ENCODE data around the gene FKBP14.
"Not testable (repeated sequence)": the region's sequence is repeated elsewhere in the genome, so short reads cannot be mapped to it uniquely, and the experiment has no call there.

FKBP14 gene

GRCh38 chr7:30026229-30027064 lies at the start of gene FKBP14:
TSS of gene FKBP14 (minus strand) at chr7:30026702. CDS start at chr7:30026508, 194 bp downstream.
- peak; percentile 98 for DNase-seq

GRCh38 chr7:30074422-30075030 lies 48.0 kb upstream of the FKBP14 start:
- no peak for DNase-seq

GRCh38 chr7:30072735-30073134 lies 46.2 kb upstream of the FKBP14 start:
- DNase-seq: no peak

- DNase-seq: peak; percentile 49
Observed at GRCh38 chr7:30070052-30070451, 43.5 kb upstream of the FKBP14 start.

- DNase-seq: no peak
Observed at GRCh38 chr7:30069096-30069867, 42.8 kb upstream of the FKBP14 start.

DNA sequence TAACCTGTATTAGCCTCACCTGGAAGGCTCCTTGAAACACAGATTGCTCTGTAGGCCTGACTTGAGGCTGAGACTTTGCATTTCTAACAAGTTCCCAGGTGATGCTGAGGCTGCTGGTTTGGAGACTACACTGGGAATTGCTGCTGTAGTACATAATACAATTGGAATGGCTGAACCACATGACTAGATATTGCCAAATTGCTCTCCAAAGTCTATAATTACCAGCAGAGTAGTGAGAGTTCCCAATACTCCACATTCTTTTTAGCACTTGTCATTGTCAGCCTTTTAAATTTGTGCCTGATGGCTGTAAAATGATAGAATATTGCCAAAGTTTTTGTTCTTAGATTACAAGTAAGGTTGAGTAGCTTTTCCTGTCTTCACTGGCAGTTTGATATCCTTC lies 41.6 kb upstream of the FKBP14 start:
- no peak for DNase-seq

DNA sequence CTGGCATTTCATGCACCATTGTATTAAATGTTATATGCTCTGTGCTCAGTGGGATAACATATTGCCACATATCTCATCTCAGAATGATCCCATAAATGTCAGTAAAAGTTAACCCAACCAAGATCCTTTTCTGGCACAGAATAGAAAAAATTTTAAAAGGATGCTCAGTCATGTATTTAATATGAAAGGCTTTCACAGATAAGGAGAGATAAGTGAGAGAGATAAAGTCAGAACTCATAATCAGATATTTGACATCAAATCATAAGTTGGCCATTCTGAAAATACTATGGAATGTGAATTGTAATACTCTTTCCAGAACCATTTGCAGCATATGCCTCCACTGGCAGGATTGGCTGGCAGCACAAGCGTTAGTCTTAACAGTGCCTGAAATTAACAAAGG lies 40.2 kb upstream of the FKBP14 start:
- DNase-seq: no peak

DNA sequence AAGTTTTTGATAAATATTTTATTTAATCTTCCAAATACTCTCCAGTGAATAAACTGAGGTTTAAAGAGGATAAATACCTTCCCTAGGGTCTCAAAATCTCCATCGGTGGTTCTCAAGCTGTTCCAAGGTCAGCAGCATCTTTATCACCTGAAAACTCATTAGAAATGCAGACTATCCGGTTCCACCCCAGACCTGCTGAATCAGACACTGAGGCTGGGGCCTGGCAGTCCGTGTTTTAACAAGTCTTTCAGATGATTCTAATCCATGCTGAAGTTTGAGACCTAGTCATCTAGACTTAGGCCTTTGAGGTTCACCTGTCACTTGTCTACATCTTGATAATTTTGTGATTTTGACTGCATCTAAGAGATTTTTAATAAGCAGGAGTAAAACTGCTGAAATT lies 39.2 kb upstream of the FKBP14 start:
- DNase-seq: no peak

GRCh38 chr7:30062587-30062986 lies 36.1 kb upstream of the FKBP14 start:
- DNase-seq: no peak

- DNase-seq: not testable (repeated sequence)
Observed at GRCh38 chr7:30061786-30062185, 35.3 kb upstream of the FKBP14 start.

DNA sequence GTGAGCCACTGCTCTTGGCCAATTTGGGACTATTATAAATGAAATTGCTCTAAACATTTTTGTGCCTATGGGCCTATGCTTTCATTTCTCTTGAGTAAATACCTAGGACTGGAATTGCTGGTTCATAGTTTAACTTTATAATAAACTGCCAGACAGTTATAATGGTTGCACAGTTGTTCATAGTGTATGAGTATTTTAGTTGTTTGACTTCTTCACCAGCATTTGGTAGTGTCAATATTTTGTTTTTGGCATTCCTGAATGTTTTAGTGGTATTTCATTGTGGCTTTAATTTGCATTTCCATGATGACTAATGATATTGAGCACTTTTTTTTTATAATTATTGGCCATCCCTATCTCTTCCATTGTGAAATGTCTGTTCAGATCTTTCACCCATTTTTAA lies 31.2 kb upstream of the FKBP14 start:
- no peak for DNase-seq

- DNase-seq: no peak
Observed at GRCh38 chr7:30053068-30053467, 26.6 kb upstream of the FKBP14 start.

DNA sequence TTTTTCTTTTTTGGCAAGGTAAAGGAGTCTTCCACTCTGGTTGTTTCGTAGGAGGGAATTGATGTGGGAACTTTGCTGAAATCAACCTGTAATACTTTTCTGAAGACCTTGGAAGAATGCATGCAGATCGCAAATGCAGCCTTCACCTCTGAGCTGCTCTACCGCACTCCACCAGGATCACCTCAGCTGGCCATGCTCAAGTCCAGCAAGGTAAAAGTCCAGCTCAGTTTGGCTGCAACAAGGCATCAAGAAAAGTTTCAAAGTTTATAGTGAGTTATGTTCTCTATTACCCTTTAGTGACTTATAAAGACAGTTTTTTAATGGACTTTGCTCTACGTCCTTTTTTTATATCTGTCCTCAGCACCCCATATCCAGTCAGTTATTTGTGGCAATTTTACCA lies 22.7 kb upstream of the FKBP14 start:
- no peak for DNase-seq

- no peak for DNase-seq
Observed at GRCh38 chr7:30048582-30048981, 22.1 kb upstream of the FKBP14 start.

GRCh38 chr7:30047124-30047523 lies 20.6 kb upstream of the FKBP14 start:
- DNase-seq: no peak

GRCh38 chr7:30046127-30046770 lies 19.7 kb upstream of the FKBP14 start:
- DNase-seq: no peak

DNA sequence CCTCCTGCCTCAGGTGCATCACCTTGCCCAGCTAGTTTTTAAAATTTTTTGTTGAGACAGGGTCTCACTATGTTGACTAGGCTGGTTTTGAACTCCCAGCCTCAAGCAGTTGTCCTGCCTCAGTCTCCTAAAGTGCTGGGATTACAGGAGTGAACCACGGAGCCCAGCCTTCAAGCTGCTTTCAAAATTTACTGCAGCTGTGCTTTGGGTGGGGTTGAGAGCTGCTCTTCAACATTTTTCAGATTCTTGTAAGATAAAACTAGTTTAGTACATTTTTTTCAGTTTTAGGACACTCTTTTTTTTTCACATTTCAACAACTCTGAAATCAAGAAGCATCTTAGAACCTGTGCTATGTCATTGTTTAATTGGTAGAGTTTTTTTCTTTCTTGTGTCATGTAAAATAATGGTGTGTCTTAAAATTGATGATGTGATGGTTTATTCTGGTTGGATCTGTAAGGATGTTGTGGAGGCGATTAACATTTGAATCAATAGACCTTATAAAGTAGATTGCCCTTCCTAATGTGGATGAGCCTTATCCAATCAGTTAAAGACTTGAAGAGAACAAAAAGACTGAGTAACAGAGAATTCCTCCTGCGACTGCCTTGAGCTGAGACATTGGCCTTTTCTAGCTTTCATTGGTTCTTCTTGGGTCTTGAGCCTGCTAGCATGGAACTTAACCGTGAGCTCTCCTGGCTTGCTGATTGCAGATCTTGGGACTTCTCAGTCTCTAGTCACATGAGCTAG lies 15.2 kb upstream of the FKBP14 start:
- no peak for DNase-seq

- DNase-seq: no peak
Observed at GRCh38 chr7:30040938-30041337, 14.4 kb upstream of the FKBP14 start.

GRCh38 chr7:30038196-30038980 lies 11.9 kb upstream of the FKBP14 start:
- no peak for DNase-seq

- no peak for DNase-seq
Observed at GRCh38 chr7:30036220-30036619, 9.7 kb upstream of the FKBP14 start.

GRCh38 chr7:30034501-30034900 lies 8.0 kb upstream of the FKBP14 start:
- no peak for DNase-seq

Measured in NCI-H2029 (cell line).